ENCODE data around the gene USP7. TPM values are rescaled to one million over a fixed set of nuclear protein-coding genes. Genes with fewer than 3 reads are reported as not detected.

The USP7 gene
- total and polyA plus RNA-seq, 2 donors from 2014 or later: 26.7 to 92.0 TPM

DNA sequence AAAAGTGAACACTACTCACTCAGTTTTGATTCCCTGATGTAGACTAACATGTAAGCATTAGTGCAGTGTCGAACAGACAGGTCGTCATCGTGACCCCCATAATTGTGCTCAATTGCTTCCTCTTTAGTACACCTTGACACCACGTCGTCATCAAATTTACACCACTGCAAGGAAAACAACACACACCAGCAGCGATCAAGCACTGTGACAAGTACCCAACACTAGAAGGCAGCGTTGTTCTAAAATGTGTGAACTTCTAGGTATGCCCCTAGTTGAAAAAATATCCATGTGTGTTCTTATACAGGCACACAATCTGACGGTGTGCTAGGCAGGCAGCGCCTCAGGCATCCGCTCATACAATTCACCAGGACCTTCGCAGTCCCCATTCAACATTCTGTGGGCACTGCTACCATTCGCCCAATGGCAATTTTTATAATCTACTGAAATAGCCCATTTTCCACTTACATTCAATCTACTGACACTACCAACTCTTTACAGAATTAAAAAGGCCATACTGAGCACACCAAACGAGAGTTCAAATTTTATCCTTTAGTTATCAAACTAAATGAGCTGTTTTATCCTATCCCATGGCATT lies 58.4 kb downstream of the USP7 start:
- H3K9ac ChIP-seq (ENCODE audit: low read length in 3 of 3): no peak overlapping the region
- peak; percentile 30 for TF ChIP-seq CTCF (IDR thresholded peaks at IDR 0.05; ENCODE audit: borderline replicate concordance, extremely low read depth, insufficient read depth)
- intact Hi-C loops (cut with DNase I): no loop called here
- peaks cover 13 to 59% (median 51%) of the 10 kb centered on the region in 3 donors for H3K36me3 ChIP-seq (ENCODE audit: control insufficient read depth in 2 of 3, insufficient read depth in 3 of 3, low read length in 3 of 3)
- no peak overlapping the region for H3K27ac ChIP-seq (ENCODE audit: low read depth in 2 of 2, low read length in 2 of 2)
- H3K4me1 ChIP-seq (ENCODE audit: control insufficient read depth in 2 of 3, insufficient read depth in 2 of 3, low read depth in 1 of 3, low read length in 3 of 3): no peaks in the 10 kb centered on the region
- FAIRE-seq: no peak
- DNase-seq: peak in 1 of 5 donors; percentile 17
- H3K4me3 ChIP-seq (ENCODE audit: low read length in 3 of 3): no peak overlapping the region
- no peaks in the 10 kb centered on the region for H3K27me3 ChIP-seq (ENCODE audit: control insufficient read depth, insufficient read depth, low read length)
- H3K9me3 ChIP-seq (ENCODE audit: control insufficient read depth in 2 of 3, insufficient read depth in 1 of 3, low read length in 3 of 3): no peaks in the 10 kb centered on the region

- no peak for DNase-seq
- peaks cover 16 to 64% (median 55%) of the 10 kb centered on the region in 3 donors for H3K36me3 ChIP-seq (ENCODE audit: control insufficient read depth in 2 of 3, insufficient read depth in 3 of 3, low read length in 3 of 3)
- TF ChIP-seq CTCF (IDR thresholded peaks at IDR 0.05; ENCODE audit: borderline replicate concordance, extremely low read depth, insufficient read depth): no peak
These were observed 59.7 kb downstream of the USP7 start for GRCh38 chr16:8904018-8904430.

GRCh38 chr16:8903004-8903403 lies 60.7 kb downstream of the USP7 start:
- FAIRE-seq: no peak
- TF ChIP-seq CTCF (IDR thresholded peaks at IDR 0.05; ENCODE audit: borderline replicate concordance, extremely low read depth, insufficient read depth): no peak
- H3K4me1 ChIP-seq (ENCODE audit: control insufficient read depth in 2 of 3, insufficient read depth in 2 of 3, low read depth in 1 of 3, low read length in 3 of 3): no peaks in the 10 kb centered on the region
- H3K9ac ChIP-seq (ENCODE audit: low read length in 3 of 3): no peak overlapping the region
- intact Hi-C loops (cut with DNase I): no loop called here
- H3K27me3 ChIP-seq (ENCODE audit: control insufficient read depth, insufficient read depth, low read length): no peaks in the 10 kb centered on the region
- H3K9me3 ChIP-seq (ENCODE audit: control insufficient read depth in 2 of 3, insufficient read depth in 1 of 3, low read length in 3 of 3): no peaks in the 10 kb centered on the region
- peaks cover 20 to 63% (median 57%) of the 10 kb centered on the region in 3 donors for H3K36me3 ChIP-seq (ENCODE audit: control insufficient read depth in 2 of 3, insufficient read depth in 3 of 3, low read length in 3 of 3)
- H3K4me3 ChIP-seq (ENCODE audit: low read length in 3 of 3): no peak overlapping the region
- DNase-seq: no peak
- H3K27ac ChIP-seq (ENCODE audit: low read depth in 2 of 2, low read length in 2 of 2): no peak overlapping the region

More at GRCh38 chr16:8904018-8904430, 59.7 kb downstream of the USP7 start:
- intact Hi-C loops (cut with DNase I): no loop called here
- Histone ChIP-seq H3K9me3 (ENCODE audit: control insufficient read depth in 2 of 3, insufficient read depth in 1 of 3, low read length in 3 of 3) (no peaks in the 10 kb centered on the region), H3K4me1 (ENCODE audit: control insufficient read depth in 2 of 3, insufficient read depth in 2 of 3, low read depth in 1 of 3, low read length in 3 of 3) (no peaks in the 10 kb centered on the region), H3K9ac (ENCODE audit: low read length in 3 of 3) (no peak overlapping the region), H3K27me3 (ENCODE audit: control insufficient read depth, insufficient read depth, low read length) (no peaks in the 10 kb centered on the region), H3K4me3 (ENCODE audit: low read length in 3 of 3) (no peak overlapping the region), H3K27ac (ENCODE audit: low read depth in 2 of 2, low read length in 2 of 2) (no peak overlapping the region)
- FAIRE-seq: no peak
